Measurements from ENCODE around the gene TNFRSF6B. TPM values are rescaled to one million over a fixed set of nuclear protein-coding genes. Genes with fewer than 3 reads are reported as not detected.

Gene TNFRSF6B
- total RNA-seq, 2 experiments from 2014 or later = 1.0 to 6.6 TPM

DNA sequence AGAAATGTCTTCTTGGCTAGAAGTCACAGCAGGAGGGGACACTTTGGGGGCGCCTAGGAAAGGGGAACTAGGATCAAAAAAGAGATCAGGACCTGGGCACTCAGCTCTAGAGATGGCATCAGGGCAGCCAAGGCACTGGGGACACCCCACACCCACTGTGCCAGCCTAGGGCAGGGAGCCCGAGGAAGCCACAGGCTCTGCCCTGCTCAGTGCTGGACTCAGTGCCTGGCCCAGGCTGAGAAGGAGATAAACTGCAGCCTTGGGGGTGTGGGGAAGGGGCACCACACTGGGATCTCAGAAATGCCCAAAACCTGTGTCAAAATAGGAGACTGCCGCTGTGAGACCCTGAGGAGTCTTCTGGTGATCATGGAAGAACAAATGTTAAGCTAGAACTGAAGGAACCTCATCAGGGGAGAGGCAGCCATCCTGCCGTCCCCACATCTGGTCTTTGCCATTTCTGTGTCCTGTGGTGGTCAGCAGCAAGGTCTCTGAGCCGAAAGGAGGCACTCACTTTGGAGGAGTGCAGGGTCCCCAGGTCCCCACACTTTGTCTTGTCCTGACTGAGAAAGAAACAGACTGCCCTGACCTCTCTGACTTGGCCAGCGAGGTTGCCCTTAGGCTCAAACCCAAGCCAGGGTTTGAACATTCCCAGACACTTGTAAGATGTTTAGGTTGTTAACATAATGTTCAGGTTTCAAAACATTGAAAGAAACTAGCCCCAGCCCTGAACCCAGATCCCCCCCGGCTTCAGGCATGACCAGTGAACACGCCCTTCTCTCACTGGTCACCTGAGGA lies 9.0 kb downstream of the TNFRSF6B start:
- no peak for TF ChIP-seq EZH2phosphoT487 (IDR thresholded peaks at IDR 0.05; ENCODE audit: borderline replicate concordance, low read depth, low read length)
- TF ChIP-seq, protein P1, sequence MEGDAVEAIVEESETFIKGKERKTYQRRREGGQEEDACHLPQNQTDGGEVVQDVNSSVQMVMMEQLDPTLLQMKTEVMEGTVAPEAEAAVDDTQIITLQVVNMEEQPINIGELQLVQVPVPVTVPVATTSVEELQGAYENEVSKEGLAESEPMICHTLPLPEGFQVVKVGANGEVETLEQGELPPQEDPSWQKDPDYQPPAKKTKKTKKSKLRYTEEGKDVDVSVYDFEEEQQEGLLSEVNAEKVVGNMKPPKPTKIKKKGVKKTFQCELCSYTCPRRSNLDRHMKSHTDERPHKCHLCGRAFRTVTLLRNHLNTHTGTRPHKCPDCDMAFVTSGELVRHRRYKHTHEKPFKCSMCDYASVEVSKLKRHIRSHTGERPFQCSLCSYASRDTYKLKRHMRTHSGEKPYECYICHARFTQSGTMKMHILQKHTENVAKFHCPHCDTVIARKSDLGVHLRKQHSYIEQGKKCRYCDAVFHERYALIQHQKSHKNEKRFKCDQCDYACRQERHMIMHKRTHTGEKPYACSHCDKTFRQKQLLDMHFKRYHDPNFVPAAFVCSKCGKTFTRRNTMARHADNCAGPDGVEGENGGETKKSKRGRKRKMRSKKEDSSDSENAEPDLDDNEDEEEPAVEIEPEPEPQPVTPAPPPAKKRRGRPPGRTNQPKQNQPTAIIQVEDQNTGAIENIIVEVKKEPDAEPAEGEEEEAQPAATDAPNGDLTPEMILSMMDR (conservative IDR thresholded peaks at IDR 0.05; ENCODE audit: low read length) = no peak
- Histone ChIP-seq H3K9me2 (ENCODE audit: insufficient read depth, low read length) (no peaks in the 10 kb centered on the region), H2AFZ (ENCODE audit: low read length) (no peak overlapping the region), H3K4me2 (ENCODE audit: low read length) (peak overlapping the region; percentile 79; the same call in 1 of the 2 replicates), H3K4me3 (ENCODE audit: low read depth, low read length, poor library complexity, severe bottlenecking) (no peak overlapping the region), H3K4me1 (ENCODE audit: insufficient read depth, low read length, poor library complexity, severe bottlenecking) (peaks cover 21% of the 10 kb centered on the region), H3K79me2 (ENCODE audit: insufficient read depth, low read depth, low read length) (peaks cover 46% of the 10 kb centered on the region), H4K20me1 (ENCODE audit: insufficient read depth, low read length) (peaks cover 8% of the 10 kb centered on the region; the same call in 1 of the 2 replicates), H3K36me3 (ENCODE audit: insufficient read depth, low read length) (peaks cover 56% of the 10 kb centered on the region), H3K27ac (ENCODE audit: low read depth, low read length, poor library complexity, severe bottlenecking) (no peak overlapping the region), H3K9me3 (ENCODE audit: low read length) (no peaks in the 10 kb centered on the region)
- no peak for DNase-seq (ENCODE audit: low spot score)
- CTCF ChIA-PET (ENCODE audit: unreplicated experiment) = no interaction called here
- no TSS peak for BruUV-seq (replicated peaks)
- intact Hi-C loops (cut with micrococcal nuclease; ENCODE audit: unreplicated experiment) = loop anchor here (2.0 to 5.0 kb wide), 2 partner anchors 41 to 82 kb away; no protein-coding TSS in a partner anchor
- POLR2A ChIA-PET = interaction anchor here (0.7 kb wide), 1 partner anchor 64 kb away, joined by 4 read pairs; no protein-coding TSS in a partner anchor

DNA sequence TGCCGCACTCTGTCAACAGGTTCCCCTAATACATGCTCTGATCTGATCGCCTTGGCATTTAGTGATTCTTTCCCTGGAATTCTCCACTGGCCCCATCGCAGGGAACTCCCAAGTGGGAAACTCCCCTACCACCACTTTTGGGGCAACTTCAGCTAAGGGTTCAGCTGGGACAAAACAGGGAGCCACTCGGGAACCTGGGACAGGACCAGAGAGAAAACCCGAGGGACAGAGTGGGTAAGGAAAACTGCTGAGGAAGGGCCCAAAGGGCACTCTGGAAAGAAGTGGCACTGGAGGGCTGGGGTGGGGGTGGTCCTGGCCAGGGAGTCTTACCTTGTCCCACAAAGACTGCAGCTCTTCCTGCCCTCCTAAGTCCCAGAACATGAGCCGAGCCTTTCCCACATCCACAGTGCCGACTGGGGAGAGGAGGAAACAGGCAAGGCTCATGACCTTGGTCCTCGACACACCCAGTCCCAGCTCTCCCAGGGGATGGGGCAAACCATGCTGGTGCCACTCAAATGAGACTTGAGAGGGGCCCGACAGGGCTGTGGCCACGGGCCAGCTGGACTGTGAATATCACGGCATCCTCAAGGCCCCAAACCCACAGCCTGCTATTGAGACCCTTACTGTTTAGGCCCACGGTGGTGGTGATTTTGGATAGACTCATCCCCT lies 9.7 kb downstream of the TNFRSF6B start:
- Histone ChIP-seq H3K27ac (ENCODE audit: low read depth, low read length, poor library complexity, severe bottlenecking) (peak overlapping the region; percentile 71), H3K4me3 (ENCODE audit: low read depth, low read length, poor library complexity, severe bottlenecking) (peak overlapping the region; percentile 97), H2AFZ (ENCODE audit: low read length) (no peak overlapping the region), H3K79me2 (ENCODE audit: insufficient read depth, low read depth, low read length) (peaks cover 53% of the 10 kb centered on the region), H3K36me3 (ENCODE audit: insufficient read depth, low read length) (peaks cover 63% of the 10 kb centered on the region), H3K9me3 (ENCODE audit: low read length) (no peaks in the 10 kb centered on the region), H3K4me1 (ENCODE audit: insufficient read depth, low read length, poor library complexity, severe bottlenecking) (peaks cover 28% of the 10 kb centered on the region), H4K20me1 (ENCODE audit: insufficient read depth, low read length) (peaks cover 8% of the 10 kb centered on the region; the same call in 1 of the 2 replicates), H3K4me2 (ENCODE audit: low read length) (peak overlapping the region; percentile 79), H3K9me2 (ENCODE audit: insufficient read depth, low read length) (no peaks in the 10 kb centered on the region)
- DNase-seq (ENCODE audit: low spot score) = no peak
- intact Hi-C loops (cut with micrococcal nuclease; ENCODE audit: unreplicated experiment) = loop anchor here (2.0 to 5.0 kb wide), 2 partner anchors 41 to 81 kb away; no protein-coding TSS in a partner anchor
- TF ChIP-seq EZH2phosphoT487 (IDR thresholded peaks at IDR 0.05; ENCODE audit: borderline replicate concordance, low read depth, low read length) = no peak
- TF ChIP-seq, protein P1 (conservative IDR thresholded peaks at IDR 0.05; ENCODE audit: low read length) = no peak
- BruUV-seq (replicated peaks) = TSS peak; percentile 61
- ChIA-PET POLR2A (interaction anchor here (0.7 kb wide), 1 partner anchor 65 kb away, joined by 4 read pairs; no protein-coding TSS in a partner anchor), CTCF (ENCODE audit: unreplicated experiment) (interaction anchor here (0.8 kb wide), 1 partner anchor 30 kb away, joined by 5 read pairs; the partner anchor contains the start of gene LIME1)

All from OCI-LY7 (cell line).